Fibroblast of upper back skin (primary cell): ENCODE measurements around the gene CDK5RAP2.
"Not testable (repeated sequence)": the region's sequence is repeated elsewhere in the genome, so short reads cannot be mapped to it uniquely, and the experiment has no call there.

Experiments used
- DNase-seq: peaks from one replicate; pipeline ENCODE4 v3.0.0-alpha.2; 2013

The CDK5RAP2 gene

GRCh38 chr9:120542701-120543490 lies 37.1 kb downstream of the CDK5RAP2 start:
- no peak for DNase-seq

- DNase-seq = no peak
These were observed 38.0 kb downstream of the CDK5RAP2 start for GRCh38 chr9:120541921-120542320.

- no peak for DNase-seq
These were observed 40.0 kb downstream of the CDK5RAP2 start for GRCh38 chr9:120539951-120540350.

GRCh38 chr9:120538339-120538738 lies 41.6 kb downstream of the CDK5RAP2 start:
- no peak for DNase-seq

- no peak for DNase-seq
These were observed 42.9 kb downstream of the CDK5RAP2 start for GRCh38 chr9:120536949-120537640.

- no peak for DNase-seq
These were observed 43.9 kb downstream of the CDK5RAP2 start for GRCh38 chr9:120536094-120536493.

- DNase-seq = no peak
These were observed 45.7 kb downstream of the CDK5RAP2 start for GRCh38 chr9:120534266-120534665.

GRCh38 chr9:120532891-120533290 lies 47.1 kb downstream of the CDK5RAP2 start:
- DNase-seq = no peak

- no peak for DNase-seq
These were observed 47.5 kb downstream of the CDK5RAP2 start for GRCh38 chr9:120532475-120532874.

- peak; percentile 40 for DNase-seq
These were observed 48.2 kb downstream of the CDK5RAP2 start for GRCh38 chr9:120531683-120532300.

- not testable (repeated sequence) for DNase-seq
These were observed 49.6 kb downstream of the CDK5RAP2 start for GRCh38 chr9:120530220-120530832.

GRCh38 chr9:120528829-120529228 lies 51.1 kb downstream of the CDK5RAP2 start:
- DNase-seq = no peak

- DNase-seq = no peak
These were observed 51.6 kb downstream of the CDK5RAP2 start for GRCh38 chr9:120528327-120528726.

- no peak for DNase-seq
These were observed 53.4 kb downstream of the CDK5RAP2 start for GRCh38 chr9:120526534-120526933.

GRCh38 chr9:120524863-120525262 lies 55.1 kb downstream of the CDK5RAP2 start:
- no peak for DNase-seq

- no peak for DNase-seq
These were observed 55.9 kb downstream of the CDK5RAP2 start for GRCh38 chr9:120524038-120524437.

GRCh38 chr9:120522558-120522957 lies 57.4 kb downstream of the CDK5RAP2 start:
- no peak for DNase-seq

GRCh38 chr9:120522032-120522431 lies 57.9 kb downstream of the CDK5RAP2 start:
- DNase-seq = no peak

GRCh38 chr9:120521101-120521500 lies 58.9 kb downstream of the CDK5RAP2 start:
- no peak for DNase-seq

- DNase-seq = not testable (repeated sequence)
These were observed 64.0 kb downstream of the CDK5RAP2 start for GRCh38 chr9:120515996-120516395.

- DNase-seq = not testable (repeated sequence)
These were observed 64.5 kb downstream of the CDK5RAP2 start for GRCh38 chr9:120515481-120515880.

- DNase-seq = no peak
These were observed 65.6 kb downstream of the CDK5RAP2 start for GRCh38 chr9:120514405-120514804.

GRCh38 chr9:120513825-120514396 lies 66.1 kb downstream of the CDK5RAP2 start:
- no peak for DNase-seq
